Measurements from ENCODE around the gene USP34.

DNA sequence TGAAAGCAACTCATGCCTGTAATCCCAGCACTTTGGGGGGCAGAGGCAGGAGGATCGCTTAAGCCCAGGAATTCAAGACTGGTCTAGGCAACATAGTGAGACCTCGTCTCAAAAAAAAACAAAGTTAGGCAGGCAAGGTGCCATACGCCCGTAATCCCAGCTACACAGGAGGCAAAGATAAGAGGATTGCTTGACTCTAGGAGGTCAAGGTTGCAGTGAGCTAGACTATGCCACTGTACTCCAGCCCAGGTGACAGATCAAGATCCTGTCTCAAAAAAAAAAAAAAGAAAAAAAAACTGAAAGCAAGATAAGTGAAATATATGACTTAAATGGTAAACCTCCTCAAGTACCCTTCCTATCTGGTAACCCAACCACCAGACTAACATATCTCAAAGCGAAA, 59.8 kb downstream of the USP34 start:
- TF ChIP-seq, protein P1, sequence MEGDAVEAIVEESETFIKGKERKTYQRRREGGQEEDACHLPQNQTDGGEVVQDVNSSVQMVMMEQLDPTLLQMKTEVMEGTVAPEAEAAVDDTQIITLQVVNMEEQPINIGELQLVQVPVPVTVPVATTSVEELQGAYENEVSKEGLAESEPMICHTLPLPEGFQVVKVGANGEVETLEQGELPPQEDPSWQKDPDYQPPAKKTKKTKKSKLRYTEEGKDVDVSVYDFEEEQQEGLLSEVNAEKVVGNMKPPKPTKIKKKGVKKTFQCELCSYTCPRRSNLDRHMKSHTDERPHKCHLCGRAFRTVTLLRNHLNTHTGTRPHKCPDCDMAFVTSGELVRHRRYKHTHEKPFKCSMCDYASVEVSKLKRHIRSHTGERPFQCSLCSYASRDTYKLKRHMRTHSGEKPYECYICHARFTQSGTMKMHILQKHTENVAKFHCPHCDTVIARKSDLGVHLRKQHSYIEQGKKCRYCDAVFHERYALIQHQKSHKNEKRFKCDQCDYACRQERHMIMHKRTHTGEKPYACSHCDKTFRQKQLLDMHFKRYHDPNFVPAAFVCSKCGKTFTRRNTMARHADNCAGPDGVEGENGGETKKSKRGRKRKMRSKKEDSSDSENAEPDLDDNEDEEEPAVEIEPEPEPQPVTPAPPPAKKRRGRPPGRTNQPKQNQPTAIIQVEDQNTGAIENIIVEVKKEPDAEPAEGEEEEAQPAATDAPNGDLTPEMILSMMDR (IDR thresholded peaks at IDR 0.05; ENCODE audit: low read depth, low read length, missing input control) = no peak
- TF ChIP-seq GABPA (IDR thresholded peaks at IDR 0.05 in 1 of 2, conservative IDR thresholded peaks at IDR 0.05 in 1 of 2) (no peak), TAF1 (conservative IDR thresholded peaks at IDR 0.05) (no peak), RAD21 (IDR thresholded peaks at IDR 0.05) (no peak), NR2F2 (IDR thresholded peaks at IDR 0.05) (peak; percentile 12), FOXA1 (IDR thresholded peaks at IDR 0.05) (no peak)

All from liver (tissue), 3 donors.